Heart right ventricle (tissue), 16 donors: ENCODE results near the gene MMP11. TPM values are rescaled to one million over a fixed set of nuclear protein-coding genes. Genes with fewer than 3 reads are reported as not detected.

Source experiments
- ATAC-seq, 8 donors: fragments of 200-7000 bp; cut with Tn5 transposase; one replicate each; pipeline ENCODE4 v1.9.1; 2020; ENCODE audit warnings: mild to moderate bottlenecking in 8 of 8, moderate library complexity in 8 of 8, moderate number of reproducible peaks in 1 of 8
- DNase-seq, 2 donors: peaks; one replicate each; pipeline ENCODE4 v3.0.0-alpha.2; 2020
- H3K27ac ChIP-seq, 10 donors: fragments of 200-600 bp; sonication (generic) in 2 of 10; one replicate each; pipeline versions ENCODE4 v1.5.0 to v1.8.0; 2020 to 2022; ENCODE audit warnings: mild to moderate bottlenecking in 3 of 10
- H3K27me3 ChIP-seq, 7 donors: fragments of 200-600 bp; one replicate each; pipeline ENCODE4 v1.8.0; 2021 to 2022; ENCODE audit warnings: mild to moderate bottlenecking in 2 of 7
- H3K36me3 ChIP-seq, 9 donors: fragments of 200-600 bp; sonication (generic) in 1 of 9; one replicate each; pipeline versions ENCODE4 v1.5.0 to v1.8.0; 2020 to 2022; ENCODE audit warnings: mild to moderate bottlenecking in 2 of 9
- H3K4me1 ChIP-seq, 9 donors: fragments of 200-600 bp; sonication (generic) in 1 of 9; one replicate each; pipeline versions ENCODE4 v1.5.0 to v1.8.0; 2020 to 2022; ENCODE audit warnings: mild to moderate bottlenecking in 4 of 9
- H3K4me3 ChIP-seq, 10 donors: fragments of 200-600 bp; sonication (generic) in 2 of 10; one replicate each; pipeline versions ENCODE4 v1.5.0 to v1.8.0; 2020 to 2022; ENCODE audit warnings: mild to moderate bottlenecking in 7 of 10, moderate library complexity in 2 of 10
- H3K9me3 ChIP-seq, 11 donors: fragments of 200-600 bp in 10 of 11; sonication (generic) in 2 of 11; one replicate each; pipeline versions ENCODE4 v1.5.0 to v1.8.0; 2013 to 2022; ENCODE audit warnings: mild to moderate bottlenecking in 2 of 11, control low read depth in 1 of 11, moderate library complexity in 1 of 11
- WGBS, 2 donors: extraction: QIAGEN DNeasy Blood & Tissue Kit; methylation state at CpG; one replicate each; pipeline ENCODE4 v1.1.7; 2013; ENCODE audit warnings: inconsistent platforms in 1 of 2; 5-methylcytosine and 5-hydroxymethylcytosine counted together
- intact Hi-C, 10 donors: fragments of 100-400 bp; cut with DNase I; formaldehyde crosslinking; loops; one replicate each; pipeline versions ENCODE4 v1.11.1 to v1.14.2; 2022
- polyA plus RNA-seq, 2 donors: library from polyadenylated mRNA; stranded (reverse); fragments of 200-250 nt; gene quantifications; one replicate each; pipeline ENCODE4 v1.2.3, GENCODE V29; 2013
- total RNA-seq, 10 donors: library from RNA; stranded (reverse); fragmentation: NEBNext Ultra II Directional in 3 of 10; extraction: Animal tissue kit (Norgen Biotek cat#: 25700) in 3 of 10; gene quantifications; one replicate each; pipeline versions ENCODE4 v1.2.1 to v1.2.4, GENCODE V29; 2021 to 2023
- TF ChIP-seq, protein P1 (sequence below), 9 donors: fragments of 200-600 bp; sonication (generic) in 2 of 9; IDR thresholded peaks; one replicate each; pipeline versions ENCODE4 v1.5.0 to v1.8.0; 2021 to 2022; ENCODE audit warnings: antibody characterized with exemption in 9 of 9, mild to moderate bottlenecking in 5 of 9, moderate library complexity in 1 of 9
- donor health status: Arrhythmogenic right ventricular cardiomyopathy.
- donor health status: ischemic (EF 13 %, LVEDD 7.1; RV severe dilation, severe dysfunction).
- donor health status: healthy with polysubstance abuse.
- donor health status: DM: no; HTN: yes; CAD: no.
- donor health status: DM: no; HTN: no; CAD: no.
- donor health status: ischemic (EF 25% LVEDD 6.9; RV normal size, moderate dysfunction).
- donor health status: ischemic (EF 25% LVEDD 5.7; RV mildly dilated, moderate dysfunction).
- donor health status: healthy.
- donor health status: DM: yes; HTN: yes; CAD: no.
- donor health status: Ischemic cardiomyopathy.
- donor health status: ischemic (EF 35%, LVEDD 5.7; RV mildly dilated, moderate dysfunction).
- donor health status: nonischemic (EF 11% LVEDD 7.7; RV severe dilation, severe dysfunction).
- donor health status: DM: yes; HTN: yes; CAD: no.
- donor health status: PGD.
- donor health status: ischemic (EF 29% LVEDD 5.4; RV normal size, mild dysfunction).
- donor health status: nonischemic (EF 23%, LVEDD 6.1; RV moderate dilation, normal function).

MMP11 gene
- total and polyA plus RNA-seq, 12 donors, result 3.5 to 23.4 (median 7.9) TPM

DNA sequence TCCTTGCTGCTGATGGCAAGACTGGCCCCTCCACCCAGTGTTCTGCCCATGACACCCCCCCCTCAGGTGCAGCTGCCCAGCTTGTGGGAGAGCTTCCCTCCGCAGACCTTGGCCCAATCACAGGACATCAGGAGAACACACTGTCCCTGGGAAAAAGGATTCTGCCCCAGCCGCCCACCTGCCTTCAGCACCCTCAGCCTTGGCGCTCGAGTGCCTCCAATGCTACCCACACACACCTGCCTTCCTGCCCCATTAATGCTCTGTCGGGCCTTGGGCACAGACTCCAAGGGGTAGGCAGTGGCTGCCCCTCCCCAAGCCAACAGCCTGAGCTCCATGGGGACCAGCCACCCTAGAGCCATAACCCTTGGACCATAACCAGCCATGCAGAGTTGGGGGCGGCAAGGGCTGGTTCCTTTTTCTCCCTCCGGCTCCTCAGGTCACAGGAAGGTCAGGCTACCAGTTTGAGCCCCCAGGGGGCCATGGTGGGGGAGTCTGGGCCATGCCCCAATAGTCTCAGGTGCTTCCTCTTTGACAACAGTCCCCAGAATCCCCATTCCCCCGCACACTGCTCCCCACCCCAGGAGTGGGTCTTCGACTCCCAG, 20.5 kb upstream of the MMP11 start:
- intact Hi-C loops, result no loop called here
- H3K4me3 ChIP-seq, result peak overlapping the region in 2 of 10 donors; percentile 91 to 96
- TF ChIP-seq, protein P1, sequence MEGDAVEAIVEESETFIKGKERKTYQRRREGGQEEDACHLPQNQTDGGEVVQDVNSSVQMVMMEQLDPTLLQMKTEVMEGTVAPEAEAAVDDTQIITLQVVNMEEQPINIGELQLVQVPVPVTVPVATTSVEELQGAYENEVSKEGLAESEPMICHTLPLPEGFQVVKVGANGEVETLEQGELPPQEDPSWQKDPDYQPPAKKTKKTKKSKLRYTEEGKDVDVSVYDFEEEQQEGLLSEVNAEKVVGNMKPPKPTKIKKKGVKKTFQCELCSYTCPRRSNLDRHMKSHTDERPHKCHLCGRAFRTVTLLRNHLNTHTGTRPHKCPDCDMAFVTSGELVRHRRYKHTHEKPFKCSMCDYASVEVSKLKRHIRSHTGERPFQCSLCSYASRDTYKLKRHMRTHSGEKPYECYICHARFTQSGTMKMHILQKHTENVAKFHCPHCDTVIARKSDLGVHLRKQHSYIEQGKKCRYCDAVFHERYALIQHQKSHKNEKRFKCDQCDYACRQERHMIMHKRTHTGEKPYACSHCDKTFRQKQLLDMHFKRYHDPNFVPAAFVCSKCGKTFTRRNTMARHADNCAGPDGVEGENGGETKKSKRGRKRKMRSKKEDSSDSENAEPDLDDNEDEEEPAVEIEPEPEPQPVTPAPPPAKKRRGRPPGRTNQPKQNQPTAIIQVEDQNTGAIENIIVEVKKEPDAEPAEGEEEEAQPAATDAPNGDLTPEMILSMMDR (IDR thresholded peaks at IDR 0.05), result no peak
- WGBS, 2 donors, result 84 to 94% methylated on average over 9 of the region's 9 CpGs
- ATAC-seq (peak in 1 of 8 donors; percentile 9), DNase-seq (no peak)
- H3K27me3 ChIP-seq, result no peaks in the 10 kb centered on the region
- H3K27ac ChIP-seq, result no peak overlapping the region
- peaks cover 6 to 25% (median 12%) of the 10 kb centered on the region in 9 donors for H3K4me1 ChIP-seq
- H3K9me3 ChIP-seq, result no peaks in the 10 kb centered on the region
- H3K36me3 ChIP-seq, result no peaks in the 10 kb centered on the region

DNA sequence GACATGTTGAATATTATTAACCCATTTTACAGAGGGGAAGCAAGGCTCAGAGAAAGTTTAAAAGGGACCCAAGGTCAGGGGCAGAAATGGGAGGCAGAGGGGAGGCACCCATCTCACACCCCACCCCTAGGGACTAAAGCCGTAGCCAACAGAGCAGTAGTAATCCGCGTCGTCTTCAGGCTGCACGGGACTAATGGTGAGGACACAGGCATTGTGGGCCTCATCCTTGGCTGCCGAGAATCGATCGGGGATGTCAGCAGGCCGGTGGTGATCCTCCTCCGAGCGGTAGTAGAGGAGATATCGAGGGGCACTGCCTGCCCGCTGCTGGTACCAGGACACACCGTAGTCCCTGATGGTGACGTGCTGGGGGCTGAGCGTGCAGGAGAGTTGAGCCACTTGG, 19.9 kb upstream of the MMP11 start:
- TF ChIP-seq, protein P1 (IDR thresholded peaks at IDR 0.05), result no peak
- Histone ChIP-seq H3K4me3 (no peak overlapping the region), H3K27ac (no peak overlapping the region), H3K4me1 (peaks cover 6 to 25% (median 12%) of the 10 kb centered on the region in 9 donors), H3K27me3 (no peaks in the 10 kb centered on the region), H3K9me3 (no peaks in the 10 kb centered on the region), H3K36me3 (no peaks in the 10 kb centered on the region)
- 93 to 95% methylated on average over 16 of the region's 16 CpGs for WGBS, 2 donors
- ATAC-seq (no peak), DNase-seq (no peak)
- intact Hi-C loops, result no loop called here

DNA sequence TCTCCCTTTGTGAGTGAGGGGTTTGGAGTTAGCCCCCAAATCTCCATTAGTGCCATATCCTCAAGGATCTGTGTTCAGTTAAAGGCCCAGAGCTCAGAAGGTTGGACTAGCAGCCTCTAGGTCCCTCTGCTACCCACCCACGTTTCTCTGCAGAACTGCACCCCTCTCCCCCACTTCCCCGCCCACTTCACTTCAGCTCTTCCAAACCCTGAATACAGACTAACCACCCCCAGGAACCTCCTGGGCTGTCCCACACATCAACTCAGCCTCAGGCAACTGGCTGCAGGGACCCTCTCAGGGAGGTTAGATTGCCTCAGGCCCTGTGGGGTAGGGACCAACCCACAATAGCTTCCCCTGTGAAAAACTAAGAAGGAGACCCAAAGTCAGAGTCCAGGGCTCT, 19.3 kb upstream of the MMP11 start:
- intact Hi-C loops, result no loop called here
- no peak for DNase-seq

DNA sequence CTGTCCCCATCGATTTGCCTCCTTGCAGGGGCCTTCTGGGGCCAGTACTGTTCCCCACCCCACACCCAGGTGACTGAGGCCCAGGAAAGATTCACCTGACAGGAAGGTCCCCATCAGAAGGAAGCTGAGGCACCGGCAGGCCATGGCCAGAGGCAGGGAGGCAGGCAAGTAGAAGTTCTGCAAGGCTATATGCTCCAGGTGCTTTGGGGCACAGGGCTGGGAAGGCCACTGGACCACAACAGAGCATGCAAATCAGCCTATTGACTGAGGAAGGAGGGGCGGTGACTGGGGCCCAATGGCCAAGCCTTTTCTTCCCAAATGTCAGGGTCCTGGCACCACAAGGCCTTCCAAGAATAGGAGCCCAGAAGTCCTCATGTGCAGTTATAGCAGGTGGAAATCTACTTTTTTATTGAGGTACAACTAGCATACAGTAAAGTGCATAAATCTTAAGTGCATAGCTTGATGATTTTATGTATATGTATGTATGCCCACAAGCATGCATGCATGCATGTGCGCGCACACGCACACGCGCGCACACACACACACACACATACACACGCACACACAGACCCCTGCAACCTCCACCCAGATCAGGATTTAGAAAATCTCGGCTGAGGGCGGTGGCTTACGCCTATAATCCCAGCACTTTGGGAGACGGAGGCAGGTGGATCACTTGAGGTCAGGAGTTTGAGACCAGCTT, 18.3 kb upstream of the MMP11 start, which contains the start of gene VPREB3:
VPREB3 (minus strand) TSS at position 206 of the 700 bp plus-strand sequence; CDS start at position 144, 62 bp downstream.
- no peak within 1 kb of the TSS for H3K4me3 ChIP-seq
- DNase-seq (no peak), ATAC-seq (no peak)
- no peaks in the 10 kb centered on the region for H3K9me3 ChIP-seq
- WGBS, 2 donors, result 89% methylated on average over 14 of the region's 14 CpGs
- H3K27ac ChIP-seq, result no peak within 1 kb of the TSS
- no peaks in the 10 kb centered on the region for H3K36me3 ChIP-seq
- intact Hi-C loops, result no loop called here
- peaks cover 6 to 25% (median 11%) of the 10 kb centered on the region in 9 donors for H3K4me1 ChIP-seq
- TF ChIP-seq, protein P1 (IDR thresholded peaks at IDR 0.05), result no peak
- H3K27me3 ChIP-seq, result no peaks in the 10 kb centered on the region

More for the DNA sequence above, 19.3 kb upstream of the MMP11 start:
- Histone ChIP-seq H3K4me1 (peaks cover 6 to 25% (median 12%) of the 10 kb centered on the region in 9 donors), H3K27ac (no peak overlapping the region), H3K9me3 (no peaks in the 10 kb centered on the region), H3K36me3 (no peaks in the 10 kb centered on the region), H3K4me3 (no peak overlapping the region), H3K27me3 (no peaks in the 10 kb centered on the region)
- ATAC-seq, result no peak
- TF ChIP-seq, protein P1 (IDR thresholded peaks at IDR 0.05), result no peak
- 71 to 76% methylated on average over 2 of the region's 2 CpGs for WGBS, 2 donors
